HG03342 (cell line): ENCODE results near the gene KRT23.

ENCODE experiments used
- ATAC-seq: cut with Tn5 transposase; IDR thresholded peaks from one replicate; pipeline ENCODE4 v1.9.1; 2021; ENCODE audit warnings: mild to moderate bottlenecking, moderate library complexity; ENCODE audit not compliant: unreplicated experiment

The KRT23 gene

GRCh38 chr17:40912486-40913210, 24.8 kb downstream of the KRT23 start:
- no peak for ATAC-seq

DNA sequence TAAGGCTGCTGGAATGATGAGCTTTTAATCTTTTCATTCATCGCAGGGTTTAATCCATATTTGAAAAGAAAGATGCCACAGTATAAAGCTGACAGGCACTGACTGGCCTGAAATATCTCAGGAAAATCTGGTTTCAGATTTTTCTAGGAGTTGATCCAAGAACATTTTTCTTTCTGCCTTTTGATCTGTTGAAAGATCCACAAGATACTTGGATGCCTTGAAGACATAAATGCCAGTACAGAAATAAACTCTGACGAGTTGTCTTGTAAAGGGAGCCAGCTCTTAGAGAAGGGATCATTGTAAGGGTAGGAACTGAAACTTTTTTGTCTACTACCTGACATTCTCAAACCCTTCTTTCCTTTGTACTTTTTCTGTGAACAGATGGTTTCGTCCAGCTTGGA, 27.0 kb downstream of the KRT23 start:
- ATAC-seq: no peak

GRCh38 chr17:40909755-40910154, 27.7 kb downstream of the KRT23 start:
- no peak for ATAC-seq

DNA sequence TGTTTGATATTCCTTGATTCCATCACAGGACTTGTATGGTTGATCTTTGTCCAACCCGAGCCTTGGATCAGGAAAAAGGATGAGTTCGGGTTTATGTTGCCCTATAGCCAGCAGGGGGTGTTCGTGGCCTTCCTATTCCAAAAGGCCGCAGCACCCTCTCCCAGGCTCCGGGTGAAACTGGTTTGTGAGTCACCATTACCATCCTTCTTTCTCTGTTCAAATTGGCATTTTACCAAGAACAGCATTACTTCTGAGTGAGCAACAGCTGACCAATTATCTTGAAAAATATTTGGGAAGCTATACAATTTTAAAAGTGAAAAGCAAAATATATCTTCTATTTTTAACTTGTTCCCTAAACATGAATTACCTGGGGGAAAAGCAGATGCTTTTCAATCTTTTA, 28.1 kb downstream of the KRT23 start:
- ATAC-seq: no peak

DNA sequence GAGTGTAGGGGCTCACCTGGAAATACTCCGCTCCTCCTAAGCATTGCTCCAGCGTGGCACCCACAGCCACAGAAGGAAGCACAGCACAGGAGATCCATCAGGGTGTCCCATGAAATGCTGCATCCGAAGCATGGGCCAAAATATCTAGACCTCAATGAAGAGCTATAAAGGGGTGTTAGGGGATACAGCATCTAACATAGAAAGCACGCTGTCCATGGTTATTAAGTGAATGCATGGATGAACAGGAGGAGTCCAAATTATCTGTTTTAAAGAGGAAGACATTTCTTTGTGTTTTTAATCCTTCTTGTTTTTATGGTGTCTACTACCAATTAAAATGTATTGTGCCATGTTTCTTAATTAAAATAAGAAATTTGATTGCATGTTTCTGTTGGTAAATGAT, 30.8 kb downstream of the KRT23 start:
- no peak for ATAC-seq

DNA sequence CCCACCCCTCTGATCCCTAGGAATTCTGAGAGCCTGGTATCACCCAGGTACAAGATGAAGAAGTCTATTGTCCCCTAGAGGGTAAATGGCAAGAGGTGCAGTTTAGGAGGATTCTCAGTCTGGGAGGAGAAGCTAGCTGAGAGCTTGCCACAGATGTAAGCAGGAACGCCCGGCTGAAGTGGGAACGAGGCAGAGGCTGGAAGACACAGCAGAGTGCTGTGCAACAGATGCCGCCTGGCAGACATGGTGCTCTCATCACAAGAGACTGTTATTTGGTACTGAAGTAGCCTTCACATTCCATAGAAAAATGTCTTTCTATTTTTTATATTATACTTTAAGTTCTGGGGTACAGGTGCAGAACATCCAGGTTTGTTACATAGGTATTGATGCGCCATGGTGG, 32.1 kb downstream of the KRT23 start:
- ATAC-seq: no peak

GRCh38 chr17:40903129-40903847, 34.2 kb downstream of the KRT23 start:
- no peak for ATAC-seq

DNA sequence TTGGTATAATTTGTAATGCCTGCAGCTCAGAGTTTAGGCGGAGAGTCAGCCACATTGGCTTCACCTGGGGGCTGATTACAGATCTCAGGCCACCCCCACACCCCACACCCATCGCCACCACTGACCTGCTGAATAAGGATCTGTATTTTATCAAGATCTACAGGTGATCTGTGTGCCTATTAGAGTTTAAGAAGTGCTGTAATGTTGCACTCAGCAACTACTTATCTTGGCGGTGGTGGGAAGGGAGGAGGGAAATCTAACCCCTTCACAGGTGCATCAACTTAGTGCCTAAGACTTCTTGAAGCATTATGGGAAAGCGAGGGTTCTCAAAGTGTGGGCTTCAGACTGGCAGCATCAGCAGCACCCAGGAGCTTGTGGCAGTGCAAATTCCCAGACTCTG, 34.9 kb downstream of the KRT23 start:
- no peak for ATAC-seq

- ATAC-seq: no peak
Measured at GRCh38 chr17:40901981-40902474, 35.4 kb downstream of the KRT23 start.

- ATAC-seq: no peak
Measured at GRCh38 chr17:40900809-40901356, 36.6 kb downstream of the KRT23 start.

DNA sequence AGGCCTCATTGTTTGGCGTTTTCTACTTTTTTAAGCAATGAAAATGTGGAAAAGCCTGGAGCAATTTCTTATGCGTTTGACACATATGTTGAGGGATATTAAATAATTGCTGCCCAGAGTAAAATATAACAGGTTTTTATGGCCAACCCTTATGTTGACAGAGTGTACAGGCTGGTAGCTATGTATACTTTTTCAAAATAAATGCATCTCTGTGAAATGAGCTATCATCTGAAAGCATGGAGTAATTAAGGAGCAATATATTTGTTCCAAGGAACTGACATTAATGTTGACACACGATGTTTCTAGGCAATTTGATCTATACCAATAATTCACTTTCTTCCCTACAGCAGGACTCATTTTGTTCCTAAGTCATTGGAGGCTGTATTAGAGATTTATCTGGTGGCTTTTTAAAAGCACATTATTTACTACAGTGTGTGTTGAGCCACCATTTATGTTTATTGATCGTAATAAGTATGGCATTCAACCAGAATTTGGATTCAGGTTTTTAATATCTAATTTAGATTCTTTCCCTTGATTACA, 40.5 kb downstream of the KRT23 start:
- no peak for ATAC-seq

DNA sequence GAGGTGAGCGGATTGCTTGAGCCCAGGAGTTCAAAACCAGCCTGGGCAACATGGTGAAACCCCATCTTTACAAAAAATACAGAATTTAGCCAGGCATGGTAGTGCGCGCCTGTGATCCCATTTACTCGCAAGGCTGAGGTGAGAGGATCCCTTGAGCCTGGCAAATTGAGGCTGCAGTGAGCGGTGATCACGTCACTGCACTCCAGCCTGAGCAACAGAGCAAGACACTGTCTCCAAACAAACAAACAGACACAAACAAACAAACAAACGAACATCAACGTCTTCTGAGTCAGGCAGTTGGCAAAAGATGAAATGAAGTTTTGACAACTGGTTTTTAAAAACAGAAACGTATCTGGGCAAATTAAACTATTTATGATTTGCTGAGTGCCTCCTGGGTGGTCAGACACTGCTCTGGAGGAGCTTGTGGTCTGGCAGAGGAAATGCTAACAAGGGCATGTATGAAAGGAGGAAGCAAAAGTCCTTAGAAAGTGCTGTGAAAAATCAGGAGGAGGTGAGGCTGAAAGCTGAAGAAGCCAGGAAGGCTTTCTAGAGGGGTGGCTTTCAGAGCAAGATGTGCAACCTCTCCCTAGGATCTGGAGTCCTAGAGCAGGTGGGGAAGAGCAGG, 42.2 kb downstream of the KRT23 start:
- no peak for ATAC-seq

DNA sequence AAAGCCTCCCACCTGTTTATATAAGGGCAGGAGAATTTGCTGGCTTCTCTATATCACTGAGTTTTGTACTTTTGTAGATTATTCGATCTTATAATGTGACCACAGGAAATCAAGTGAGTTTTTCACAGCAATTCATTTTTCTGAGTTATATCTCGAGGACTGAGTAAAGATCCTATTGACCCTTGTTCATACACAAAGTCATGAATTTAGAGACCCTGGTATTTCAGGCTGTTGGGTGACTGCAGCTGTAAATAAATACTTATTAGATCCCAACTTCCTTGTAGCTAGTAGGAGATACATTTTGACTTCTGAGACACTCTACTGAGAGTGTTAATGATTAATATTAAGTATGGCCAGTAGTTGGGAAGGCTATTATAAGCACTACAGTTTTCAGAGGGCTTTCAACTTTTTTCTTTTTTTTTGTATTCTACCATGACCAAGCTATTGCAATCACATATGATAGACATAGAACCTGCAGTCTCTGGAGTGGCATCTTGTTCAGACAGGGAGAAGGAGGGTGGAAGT, 49.2 kb downstream of the KRT23 start:
- ATAC-seq: no peak

DNA sequence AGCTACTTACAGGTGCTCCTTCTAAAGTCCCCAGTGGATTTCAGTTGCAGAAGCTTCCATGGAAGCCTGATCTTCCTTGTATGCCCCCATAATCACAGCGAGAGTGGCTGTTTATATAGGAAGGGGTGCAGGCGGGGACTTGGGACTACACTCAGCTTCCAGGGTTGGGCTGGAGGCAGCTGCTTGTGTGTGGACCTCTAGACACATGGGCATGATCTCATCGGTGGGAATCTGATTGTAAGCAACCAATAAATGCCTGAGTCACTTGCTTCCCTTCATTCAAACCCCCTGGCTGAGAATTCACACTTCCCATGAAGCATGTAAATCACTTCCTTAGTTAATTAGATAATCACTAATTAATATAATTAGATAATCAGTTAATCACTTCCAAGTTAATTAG, 51.4 kb downstream of the KRT23 start:
- ATAC-seq: no peak

GRCh38 chr17:40884708-40885512, 52.5 kb downstream of the KRT23 start, which contains the start of gene KRT20:
Gene KRT20, minus strand, starts transcription at chr17:40885242. Its CDS starts 57 bp downstream, at chr17:40885185.
- no peak for ATAC-seq

- ATAC-seq: no peak
Measured at GRCh38 chr17:40883626-40884334, 53.7 kb downstream of the KRT23 start.

DNA sequence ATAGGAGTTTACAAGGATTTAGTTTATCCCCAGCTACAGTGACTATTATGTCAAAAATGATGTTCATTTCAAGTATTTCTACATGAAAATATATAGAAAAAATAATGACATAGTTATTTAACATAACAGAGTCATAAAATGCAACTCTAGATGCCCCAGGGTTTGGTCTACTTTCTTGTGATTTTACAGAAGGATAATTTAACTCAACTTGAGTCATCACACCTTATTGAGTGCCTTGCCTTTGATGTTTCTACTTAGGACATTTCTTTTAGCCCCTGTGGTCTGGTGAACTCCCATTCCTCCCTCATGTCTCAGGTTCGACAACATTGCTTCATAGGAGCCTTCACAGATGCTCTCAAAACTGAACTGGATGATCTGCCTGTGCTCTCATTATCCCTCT, 54.4 kb downstream of the KRT23 start:
- no peak for ATAC-seq

DNA sequence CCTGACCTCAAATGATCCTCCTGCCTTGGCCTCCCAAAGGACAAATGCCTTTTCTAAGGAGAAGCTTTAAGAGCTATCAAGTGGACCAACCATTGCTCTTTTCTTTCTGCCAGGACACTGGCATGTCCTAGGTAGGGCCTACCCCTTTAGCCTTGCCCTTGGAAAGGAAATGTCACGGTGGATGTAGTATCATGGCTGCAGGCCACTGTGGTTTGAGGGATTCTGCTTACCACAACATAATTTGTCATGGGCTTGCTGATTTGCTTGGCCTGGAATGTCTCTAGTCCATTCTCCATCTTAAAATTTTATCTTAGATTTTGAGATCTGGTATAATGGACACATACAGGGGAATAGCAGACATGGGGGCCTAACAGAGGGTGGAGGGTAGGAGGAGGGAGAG, 58.4 kb downstream of the KRT23 start:
- ATAC-seq: no peak

DNA sequence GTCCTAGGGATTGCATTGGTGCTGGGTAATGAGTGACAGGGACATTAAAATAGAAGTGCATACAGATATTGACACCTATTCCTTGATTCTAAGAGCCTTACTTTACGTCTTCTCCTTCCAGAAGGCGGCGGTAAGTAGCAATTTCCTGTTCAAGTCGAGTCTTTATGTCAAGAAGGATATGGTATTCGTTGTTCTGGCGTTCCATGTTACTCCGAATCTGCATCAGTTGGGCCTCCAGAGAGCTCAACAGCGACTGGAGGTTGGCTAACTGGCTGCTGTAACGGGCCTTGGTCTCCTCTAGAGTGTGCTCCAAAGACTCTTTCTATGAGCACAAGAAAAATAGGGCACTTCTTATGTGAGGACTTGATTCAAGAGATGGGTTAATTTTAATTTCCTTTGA, 59.4 kb downstream of the KRT23 start:
- no peak for ATAC-seq

- ATAC-seq: no peak
Measured at GRCh38 chr17:40873801-40874200, 63.6 kb downstream of the KRT23 start.
